Kidney glomerular epithelial cell (primary cell): ENCODE data around the gene MAPK6.
A peak's percentile ranks its signal among the peaks of the same experiment; 100 is the strongest.
"Not testable (repeated sequence)": the region's sequence is repeated elsewhere in the genome, so short reads cannot be mapped to it uniquely, and the experiment has no call there.

Experiments used
- DNase-seq: peaks from one replicate; lab custom pipeline; 2025; lab: John Stamatoyannopoulos, UW

The MAPK6 gene

DNA sequence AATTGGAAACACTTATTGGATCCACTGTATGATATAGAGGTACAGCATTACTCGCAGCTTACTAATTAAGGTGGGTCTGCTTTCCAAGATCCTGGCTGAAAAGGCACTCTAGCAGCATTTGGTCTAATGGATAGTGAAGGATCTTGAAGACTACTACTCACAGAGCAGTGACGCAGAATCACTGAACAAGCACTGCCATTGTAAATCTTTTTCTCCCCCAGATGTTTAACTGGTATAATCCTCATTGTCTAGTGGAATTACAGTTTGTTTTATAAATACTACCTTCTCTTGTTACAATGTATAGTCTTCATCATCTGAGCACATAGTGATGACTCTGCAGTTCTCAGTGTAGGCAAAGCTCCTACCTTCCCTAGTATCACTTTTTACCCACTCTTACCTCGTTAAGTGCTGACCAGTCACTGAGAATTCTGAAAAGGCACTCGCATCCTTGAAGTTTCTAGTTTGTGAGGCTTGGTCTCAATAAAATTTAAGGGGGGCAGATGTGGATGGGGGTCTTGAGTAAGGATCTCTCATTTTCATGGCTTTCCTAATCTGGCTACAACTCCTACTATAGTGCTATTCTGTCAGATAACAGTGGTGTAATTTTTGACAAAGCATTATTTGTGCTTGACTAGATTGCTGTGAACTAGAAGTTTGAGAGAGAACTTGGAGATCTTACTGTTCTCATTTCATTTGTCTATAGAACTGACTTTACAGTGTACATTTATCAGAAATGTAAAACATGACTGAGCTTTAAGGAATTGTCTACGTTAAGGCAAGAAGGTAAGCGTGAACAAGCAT is 23.2 kb downstream of the MAPK6 start:
- DNase-seq: no peak

DNA sequence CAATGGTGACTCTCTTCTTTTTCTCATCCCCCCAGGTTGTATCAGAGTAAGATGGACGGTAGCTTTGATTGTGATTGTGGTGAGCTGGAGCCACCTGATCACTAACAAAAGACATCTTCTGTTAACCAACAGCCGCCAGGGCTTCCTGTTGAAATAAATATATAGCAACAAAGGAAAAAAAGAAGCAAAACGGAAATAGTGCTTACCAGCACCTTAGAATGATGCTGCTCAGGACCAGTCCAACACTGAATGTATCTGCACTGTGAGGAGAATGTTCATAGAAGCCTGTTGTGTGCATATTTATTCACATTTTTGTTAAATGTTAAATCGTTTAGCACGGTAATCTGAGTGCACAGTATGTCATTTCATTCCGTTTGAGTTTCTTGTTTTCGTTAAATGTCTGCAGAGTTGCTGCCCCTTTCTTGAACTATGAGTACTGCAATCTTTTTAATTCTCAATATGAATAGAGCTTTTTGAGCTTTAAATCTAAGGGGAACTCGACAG is 26.8 kb downstream of the MAPK6 start:
- DNase-seq: not testable (repeated sequence)

DNA sequence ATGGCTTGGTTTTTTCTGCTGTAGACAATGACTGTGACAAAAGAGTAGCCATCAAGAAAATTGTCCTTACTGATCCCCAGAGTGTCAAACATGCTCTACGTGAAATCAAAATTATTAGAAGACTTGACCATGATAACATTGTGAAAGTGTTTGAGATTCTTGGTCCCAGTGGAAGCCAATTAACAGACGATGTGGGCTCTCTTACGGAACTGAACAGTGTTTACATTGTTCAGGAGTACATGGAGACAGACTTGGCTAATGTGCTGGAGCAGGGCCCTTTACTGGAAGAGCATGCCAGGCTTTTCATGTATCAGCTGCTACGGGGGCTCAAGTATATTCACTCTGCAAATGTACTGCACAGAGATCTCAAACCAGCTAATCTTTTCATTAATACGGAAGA is 27.5 kb downstream of the MAPK6 start:
- not testable (repeated sequence) for DNase-seq

DNA sequence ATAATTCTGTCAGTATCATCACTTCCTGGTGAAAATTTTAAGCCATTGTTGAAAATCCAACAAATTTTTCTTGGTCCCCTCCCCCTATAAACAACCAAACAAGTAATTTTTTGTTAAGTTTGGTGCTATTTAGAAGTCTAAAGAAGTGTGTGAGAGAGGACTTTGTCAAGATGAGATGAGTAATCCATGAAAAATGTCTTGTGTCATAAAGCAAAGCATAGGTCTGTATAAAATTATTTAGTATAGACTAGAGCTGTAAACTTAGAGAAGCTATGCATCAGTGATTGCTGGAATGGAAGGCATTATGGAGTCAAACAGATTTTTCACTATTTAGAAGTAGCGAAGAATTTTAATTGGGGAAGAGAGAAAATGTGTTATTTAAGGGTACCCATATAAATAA is 31.4 kb downstream of the MAPK6 start:
- no peak for DNase-seq

DNA sequence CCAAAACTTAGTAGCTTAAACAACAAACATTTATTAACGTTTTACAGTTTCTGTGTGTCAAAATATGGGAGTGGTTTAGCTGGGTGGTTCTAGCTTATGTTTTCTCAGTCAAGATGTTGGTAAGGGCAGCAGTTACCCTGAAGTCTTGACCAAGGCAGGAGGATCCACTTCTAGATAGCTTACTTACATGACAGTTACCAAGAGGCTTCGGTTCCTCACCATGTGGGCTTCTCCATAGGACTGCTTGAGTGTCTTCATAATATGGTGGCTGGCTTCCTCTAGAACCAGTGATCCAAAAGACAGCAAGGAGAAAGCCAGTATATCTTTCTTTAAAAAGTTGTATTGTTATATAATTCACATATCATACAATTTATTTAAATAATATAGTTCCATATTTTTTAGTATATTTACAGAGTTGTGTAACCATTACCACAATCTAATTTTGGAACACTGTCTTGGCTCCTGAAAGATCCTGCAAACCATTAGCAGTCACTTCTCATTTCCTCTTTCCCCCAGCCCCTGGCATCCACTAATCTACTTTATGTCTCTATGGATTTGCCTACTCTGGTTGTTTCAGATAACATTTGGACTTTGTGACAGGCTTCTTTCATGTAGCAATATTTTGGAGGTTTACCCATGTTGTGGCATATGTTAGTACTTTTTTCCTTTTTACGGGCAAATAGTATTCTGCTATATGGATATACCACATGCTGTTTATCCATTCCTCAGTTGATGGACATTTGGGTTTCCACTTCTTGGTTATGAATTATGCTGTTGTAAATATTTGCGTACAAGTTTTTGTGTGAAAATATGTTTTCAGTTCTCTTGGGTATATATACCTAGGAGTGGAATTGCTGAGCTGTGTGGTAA is 33.3 kb downstream of the MAPK6 start:
- no peak for DNase-seq

DNA sequence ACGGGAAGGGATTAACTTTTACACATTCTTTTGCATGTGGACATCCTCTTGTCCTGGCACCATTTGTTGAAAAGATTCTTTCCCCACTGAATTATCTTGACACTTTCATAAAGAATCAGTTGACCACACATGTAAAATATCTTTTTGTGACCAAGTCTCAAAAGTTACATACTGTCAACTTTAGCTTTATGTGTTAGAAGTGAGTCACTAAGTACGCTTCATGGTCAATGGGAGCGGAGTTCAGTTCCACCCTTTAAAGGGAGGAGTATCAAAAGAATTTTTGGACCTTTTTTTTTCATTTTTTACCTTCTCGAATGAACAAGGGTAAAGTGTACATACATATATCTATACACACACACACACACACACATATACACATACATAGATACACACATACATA is 35.4 kb downstream of the MAPK6 start:
- DNase-seq: no peak

DNA sequence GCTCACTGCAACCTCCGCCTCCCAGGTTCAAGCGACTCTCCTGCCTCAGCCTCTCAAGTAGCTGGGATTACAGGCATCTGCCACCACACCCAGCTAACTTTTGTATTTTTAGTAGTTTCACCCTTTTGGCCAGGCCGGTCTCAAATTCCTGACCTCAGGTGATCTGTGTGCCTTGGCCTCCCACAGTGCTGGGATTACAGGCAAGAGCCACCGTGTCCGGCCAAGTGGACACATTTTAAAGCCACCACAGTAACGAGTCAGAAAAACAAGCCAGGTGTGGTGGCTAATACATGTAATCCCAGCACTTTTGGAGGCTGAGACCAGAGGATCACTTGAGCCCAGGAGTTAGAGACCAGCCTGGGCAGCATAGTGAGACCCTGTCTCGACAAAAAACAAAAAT is 35.8 kb downstream of the MAPK6 start:
- DNase-seq: not testable (repeated sequence)

DNA sequence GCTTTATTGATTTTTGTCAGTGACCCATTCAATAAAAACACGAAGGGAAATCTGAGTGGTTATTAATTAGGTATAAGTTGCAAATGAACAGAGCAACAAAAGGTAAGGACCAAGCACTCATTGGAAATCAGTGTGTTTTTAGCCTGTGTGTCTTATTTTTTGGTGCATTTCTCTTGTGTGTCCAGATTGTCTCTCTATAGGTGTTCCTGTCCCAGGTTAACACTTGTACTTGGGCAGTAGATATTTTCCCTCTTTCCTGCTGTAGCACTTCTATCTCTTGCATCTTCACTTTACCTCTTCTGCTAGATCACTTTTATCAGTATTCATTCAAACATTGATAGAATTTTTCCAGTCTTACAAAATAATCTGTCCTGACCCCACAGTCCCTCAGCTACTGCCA is 37.0 kb downstream of the MAPK6 start:
- no peak for DNase-seq

DNA sequence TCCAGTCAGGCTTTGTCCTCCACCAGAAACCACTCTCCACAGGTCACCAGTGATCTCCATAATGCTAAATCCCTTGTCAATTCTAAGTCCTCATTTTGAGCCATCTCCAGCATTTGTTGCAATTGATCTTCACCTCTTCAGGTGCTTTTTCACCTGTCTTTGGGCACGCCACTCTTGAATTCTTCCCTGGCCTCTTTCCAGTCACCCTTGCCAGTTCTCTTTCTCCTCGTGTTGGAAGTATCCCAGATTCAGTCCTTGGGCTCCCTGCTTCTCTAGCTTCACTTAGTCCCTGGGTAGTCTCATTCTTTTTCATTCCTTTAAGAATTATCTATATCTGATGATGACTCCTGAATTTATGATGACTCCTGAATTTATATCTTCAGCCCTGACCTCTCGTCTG is 37.5 kb downstream of the MAPK6 start:
- no peak for DNase-seq

DNA sequence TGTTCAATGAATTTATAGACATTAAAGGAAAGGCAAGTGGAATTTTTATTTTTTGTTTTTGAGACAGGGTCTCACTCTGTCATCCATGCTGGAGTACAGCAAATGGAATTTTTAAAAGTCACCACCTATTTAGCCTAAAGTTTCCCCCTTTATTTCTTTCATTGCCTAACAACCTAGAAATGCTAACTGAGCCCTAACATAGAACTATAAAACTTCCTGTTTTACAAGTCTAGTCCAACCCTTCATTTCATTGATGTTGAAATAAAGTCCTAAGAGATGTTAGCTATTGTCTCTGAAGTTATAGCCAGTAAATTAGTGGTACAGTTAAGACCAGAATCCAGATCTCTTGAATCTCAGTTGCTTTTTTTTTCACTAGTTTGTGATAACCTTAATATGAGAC is 39.0 kb downstream of the MAPK6 start:
- no peak for DNase-seq

DNA sequence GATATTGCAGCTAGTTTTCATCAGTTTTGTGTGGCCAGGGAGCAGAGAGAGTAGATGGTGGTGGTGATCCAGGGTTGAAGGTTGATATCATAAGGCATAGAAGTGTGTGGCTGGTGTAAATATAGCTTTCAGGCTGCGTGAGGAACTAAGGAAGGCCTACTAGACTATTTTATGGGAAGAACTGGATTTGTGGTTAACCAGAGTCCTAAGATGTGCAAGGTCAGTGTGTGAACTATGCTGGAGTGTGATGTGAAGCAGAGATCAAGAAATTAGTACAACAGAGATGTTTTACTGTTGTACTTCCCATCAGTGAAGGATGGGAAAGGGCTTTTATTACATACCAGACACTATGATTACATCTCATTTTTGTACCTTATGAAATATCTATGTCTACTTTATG is 41.5 kb downstream of the MAPK6 start:
- no peak for DNase-seq

DNA sequence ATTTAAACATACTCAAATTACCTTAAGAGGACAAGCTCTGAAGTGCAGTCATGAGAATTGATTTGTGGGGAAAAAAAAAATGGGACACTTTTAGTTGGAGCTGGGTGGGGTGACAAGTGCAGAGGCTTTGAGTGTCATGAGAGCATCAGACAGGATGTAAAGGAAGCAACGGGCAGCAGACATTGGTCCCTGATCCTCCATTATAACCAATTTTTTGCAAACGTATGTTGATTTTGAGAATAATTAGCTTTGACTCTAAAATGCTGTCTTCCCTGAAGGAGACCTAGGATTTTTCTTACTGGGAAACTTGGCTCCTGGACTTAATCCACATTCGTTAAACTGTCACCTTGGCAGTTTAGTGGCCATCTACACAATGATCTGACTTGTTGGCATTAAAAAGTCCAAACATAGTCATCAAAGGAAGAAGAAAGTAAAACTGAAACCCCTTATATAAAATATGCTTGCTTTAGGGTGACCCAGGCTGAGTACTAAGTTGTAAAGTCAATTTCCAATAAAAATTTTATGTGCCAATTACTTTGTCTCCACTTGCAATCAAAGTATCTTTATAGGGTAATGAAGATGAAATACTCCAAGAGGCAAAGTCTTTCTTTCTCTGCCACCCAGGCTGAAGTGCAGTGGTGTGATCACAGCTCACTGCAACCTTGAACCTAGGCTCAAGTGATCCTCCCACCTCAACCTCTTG is 48.0 kb downstream of the MAPK6 start:
- no peak for DNase-seq

DNA sequence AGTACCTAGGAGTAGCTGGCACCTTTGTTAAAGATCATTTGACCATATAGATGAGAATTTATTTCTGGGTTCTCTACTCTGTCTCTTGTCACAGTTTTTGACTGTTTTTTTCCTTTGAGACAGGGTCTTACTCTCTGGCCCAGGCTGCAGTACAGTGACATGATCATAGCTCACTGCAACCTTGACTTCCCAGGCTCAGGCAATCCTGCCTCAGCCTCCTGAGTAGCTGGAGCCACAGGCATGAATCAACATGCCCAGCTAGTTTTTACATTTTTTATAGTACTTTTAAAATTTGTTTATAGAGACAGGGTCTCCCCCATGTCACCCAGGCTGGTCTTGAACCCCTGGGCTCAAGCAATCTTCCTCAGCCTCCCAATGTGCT is 48.5 kb downstream of the MAPK6 start:
- no peak for DNase-seq

DNA sequence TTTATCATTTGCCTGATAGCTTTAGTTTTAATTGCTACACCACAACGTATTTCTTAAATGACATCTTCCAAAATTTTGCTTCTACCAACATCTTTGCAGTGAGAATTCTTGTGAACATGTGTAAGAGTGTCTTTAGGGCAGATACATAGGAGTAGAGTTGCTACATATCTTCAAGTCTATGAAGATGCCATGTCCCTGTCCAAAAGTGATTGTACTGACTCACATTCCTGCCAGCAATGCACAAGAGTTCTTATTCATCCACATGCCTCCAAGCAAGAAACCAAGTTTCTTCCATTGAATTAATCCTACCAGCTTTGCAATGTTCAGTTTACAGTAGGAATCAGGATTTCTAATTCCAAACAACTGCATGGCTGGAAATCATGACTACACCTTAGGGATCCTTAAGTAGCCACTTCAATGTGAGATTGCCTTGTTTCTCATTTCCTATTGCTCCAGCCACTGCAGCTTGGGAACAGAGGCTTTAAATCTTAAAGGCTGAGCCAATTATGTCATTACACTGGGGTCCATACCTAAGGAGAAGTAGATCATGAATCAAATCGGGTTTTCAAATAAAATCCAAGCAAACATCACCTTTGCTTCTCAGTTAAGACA is 49.1 kb downstream of the MAPK6 start:
- no peak for DNase-seq

DNA sequence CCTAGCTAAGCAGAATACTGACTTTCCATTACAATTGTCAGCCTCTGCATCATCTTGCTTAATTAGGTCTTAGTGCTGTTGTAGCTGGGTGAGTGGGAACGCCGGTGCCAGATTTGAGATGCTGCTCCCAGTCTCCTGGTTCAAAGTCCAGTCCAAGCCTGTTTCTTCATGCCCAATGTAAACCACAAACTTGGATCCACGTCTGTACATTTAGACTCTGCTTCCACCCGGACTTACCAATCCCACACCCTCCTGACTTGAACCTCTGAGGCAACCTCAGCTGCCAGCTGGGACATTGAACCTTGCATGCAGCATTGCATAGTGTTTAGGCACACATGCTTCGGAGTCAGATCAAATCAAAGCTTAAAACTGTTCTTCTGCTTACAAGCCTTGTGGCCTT is 50.5 kb downstream of the MAPK6 start:
- no peak for DNase-seq

DNA sequence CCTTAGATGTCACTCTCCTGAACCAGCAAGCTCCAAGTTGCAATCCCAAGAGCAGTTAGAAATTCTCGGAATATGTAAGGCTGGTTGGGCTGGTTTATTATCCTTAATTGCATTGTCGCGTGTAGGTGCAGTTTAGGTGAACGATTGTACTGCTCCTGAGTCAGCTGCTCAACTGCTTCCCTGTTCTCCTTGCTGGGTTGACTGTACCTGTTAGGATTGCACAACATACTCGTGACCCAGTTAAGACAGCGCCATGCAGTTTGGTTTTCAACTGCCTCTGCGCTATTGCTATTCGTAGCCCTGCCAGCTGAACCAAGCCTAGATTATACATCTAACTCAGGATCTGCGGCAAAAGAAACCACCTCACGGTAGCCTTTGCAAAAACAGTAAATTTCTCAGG is 52.6 kb downstream of the MAPK6 start:
- DNase-seq: no peak

DNA sequence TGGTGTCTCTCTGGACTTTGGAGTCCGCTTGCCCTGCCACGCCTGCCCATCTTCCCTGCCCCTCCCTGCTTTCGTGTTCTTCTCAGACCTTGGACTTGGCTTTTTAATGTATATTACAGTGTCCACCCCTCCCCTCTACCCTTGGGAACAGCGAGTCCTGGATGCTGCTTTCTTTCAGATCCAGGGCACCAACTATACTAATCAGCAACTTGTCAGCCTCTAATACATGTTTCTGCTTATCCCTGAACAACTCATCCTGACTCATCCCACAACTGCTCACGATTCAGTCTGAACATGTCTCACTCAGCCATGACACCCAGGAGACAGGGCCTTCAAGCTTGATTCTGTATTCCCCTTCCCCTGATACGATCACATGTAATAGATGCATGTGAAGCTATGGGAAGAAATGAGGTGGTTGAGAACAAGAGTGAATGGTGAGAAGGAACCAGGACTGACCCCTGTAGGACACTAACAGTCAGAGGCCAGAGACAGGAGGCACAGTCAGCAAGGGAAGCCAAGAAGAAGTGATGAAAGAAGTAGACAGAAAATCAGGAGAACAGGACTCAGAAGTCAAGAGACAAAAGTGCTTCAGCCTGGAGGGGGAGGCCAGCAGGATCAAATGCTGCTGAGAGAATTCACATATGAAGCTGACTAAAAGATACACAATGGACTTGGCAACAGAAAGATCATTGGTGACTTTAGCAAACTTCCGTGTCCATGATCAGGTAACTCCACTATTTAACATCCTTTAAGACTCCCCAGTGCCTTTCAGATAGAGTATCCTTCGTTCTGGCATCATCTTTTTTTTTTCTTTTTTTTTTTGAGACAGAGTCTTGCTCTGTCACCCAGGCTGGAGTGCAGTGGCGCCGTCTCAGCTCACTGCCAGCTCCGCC is 58.1 kb downstream of the MAPK6 start:
- peak; percentile 75 for DNase-seq

DNA sequence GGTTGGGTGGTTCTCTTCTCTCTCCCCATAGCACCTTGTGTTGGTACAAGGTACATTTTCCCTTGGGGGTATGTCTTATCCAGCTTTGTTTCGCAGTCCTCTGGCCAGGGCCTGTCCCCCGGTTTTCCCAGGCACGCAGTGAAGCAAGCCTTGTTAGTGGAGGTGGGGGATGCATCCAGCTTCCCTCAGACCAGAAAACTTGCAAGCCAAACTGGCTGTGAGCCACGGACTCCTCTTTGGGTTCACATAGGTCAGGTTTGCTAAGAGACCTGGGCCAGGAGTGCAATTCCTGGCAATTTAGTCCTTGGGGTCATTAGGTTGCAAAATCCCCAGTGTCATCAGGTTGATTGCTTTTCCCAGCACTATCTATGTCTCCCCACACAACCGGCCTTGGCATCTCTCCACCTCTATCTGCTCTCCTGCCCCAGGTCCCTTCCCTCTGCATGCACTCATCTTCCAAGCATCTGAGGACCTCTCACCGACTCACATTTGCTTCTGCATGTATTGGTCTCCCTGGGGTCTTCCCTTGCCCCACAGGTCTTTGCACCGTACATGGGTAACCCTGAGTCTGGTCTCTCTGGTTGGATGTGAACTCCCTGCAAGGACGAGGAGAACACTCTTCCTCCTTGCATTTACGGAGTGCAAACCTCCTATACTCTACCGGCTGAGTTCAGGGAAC is 59.3 kb downstream of the MAPK6 start:
- DNase-seq: no peak

DNA sequence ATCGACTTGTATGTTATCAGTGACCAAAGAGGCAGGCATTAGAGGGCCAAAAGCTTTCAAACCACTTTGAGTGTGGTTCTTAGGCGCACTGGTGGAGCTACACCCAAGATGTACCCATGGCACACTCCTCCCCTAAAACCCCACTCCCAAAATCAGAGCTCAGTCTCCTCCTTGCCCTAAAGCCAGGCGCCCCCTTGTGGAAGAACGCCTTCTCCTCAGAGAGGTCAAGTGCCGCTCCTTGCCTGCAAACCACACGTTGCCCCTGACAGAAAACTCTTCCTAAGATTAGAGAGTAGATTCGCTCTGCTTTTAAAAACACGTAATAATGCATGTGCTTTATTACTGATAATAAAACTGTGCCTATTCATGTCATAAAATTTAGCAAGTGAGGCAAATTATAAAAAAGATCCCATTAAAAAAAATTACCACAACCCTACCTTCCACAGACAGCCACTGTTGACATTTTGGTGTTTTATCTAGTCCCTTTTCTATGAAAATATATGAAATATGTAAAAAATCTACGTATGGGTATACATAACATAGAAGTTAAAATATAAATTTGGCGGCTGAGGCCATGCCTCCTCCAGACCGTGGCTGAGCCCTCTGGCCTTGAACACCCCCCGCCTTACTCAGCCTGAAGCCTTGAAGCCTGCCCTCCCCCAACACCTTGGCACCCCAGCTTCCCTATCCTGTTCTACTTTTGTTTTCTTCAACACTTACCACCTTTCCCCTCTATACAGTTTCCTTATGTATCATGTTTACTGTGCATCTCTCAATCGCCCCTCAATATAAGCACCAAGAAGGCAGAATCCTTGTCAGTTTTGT is 60.1 kb downstream of the MAPK6 start:
- DNase-seq: no peak

DNA sequence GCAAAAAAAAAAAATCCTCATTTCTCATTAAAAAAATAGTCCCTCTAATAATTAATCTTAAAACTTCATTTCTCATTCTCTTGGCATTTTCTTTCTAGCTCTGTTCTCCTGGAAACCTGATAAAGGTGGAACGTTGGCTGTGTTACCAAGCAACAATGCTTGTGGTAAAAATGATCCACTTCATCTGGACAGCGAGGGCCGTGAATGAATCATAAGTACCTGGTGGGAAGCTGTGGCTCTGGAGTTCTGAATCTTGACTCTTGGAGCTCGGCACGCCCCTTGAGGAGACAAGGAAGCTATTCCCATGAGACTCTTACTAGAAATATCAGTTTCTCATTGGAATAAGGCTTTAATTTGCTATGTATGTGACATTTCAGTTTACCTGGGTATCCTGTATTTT is 61.0 kb downstream of the MAPK6 start:
- peak; percentile 78 for DNase-seq
